ENCODE data around the gene UGT2A1. TPM values are rescaled to one million over a fixed set of nuclear protein-coding genes. Genes with fewer than 3 reads are reported as not detected.

The UGT2A1 gene
- total RNA-seq, 4 donors from 2014 or later: 0.52 to 1.9 (median 1.2) TPM

- TF ChIP-seq CTCF (IDR thresholded peaks at IDR 0.05) (no peak), POLR2A (IDR thresholded peaks at IDR 0.05) (no peak)
- DNase-seq (ENCODE audit: low spot score in 2 of 2): no peak
- H3K4me3 ChIP-seq (ENCODE audit: low read depth, poor library complexity, severe bottlenecking): no peak overlapping the region
- WGBS, 2 donors: 44 to 54% methylated on average over 6 of the region's 6 CpGs
- intact Hi-C loops (cut with DNase I; ENCODE audit: low total_unique reads): no loop called here
Measured at GRCh38 chr4:69546134-69546765, 106.8 kb downstream of the UGT2A1 start.

Other genes starting within 250 kb of the UGT2A1 start
- gene UGT2B4, start 157.3 kb downstream of the UGT2A1 start, total RNA-seq: not detected
- gene UGT2A2, start 13.6 kb downstream of the UGT2A1 start, total RNA-seq: not detected
- under 1 TPM; 0.10 to 0.30 (median 0.18) TPM for gene SULT1B1, start 107.4 kb upstream of the UGT2A1 start, total RNA-seq
- gene SULT1E1, start 206.9 kb upstream of the UGT2A1 start, total RNA-seq: 10 to 100 TPM; 15.7 to 45.2 (median 34.3) TPM